Stimulated activated CD4-positive, alpha-beta T cell treated with anti-CD3 and anti-CD28 coated beads, Interleukin-2, amount 100 ng/mL, for 24 hours (primary cell): ENCODE measurements around the gene TGFBRAP1.

Experiments used
- DNase-seq, 2 donors: peaks; one replicate each; pipeline ENCODE4 v3.0.0-alpha.2; 2020

Gene TGFBRAP1

DNA sequence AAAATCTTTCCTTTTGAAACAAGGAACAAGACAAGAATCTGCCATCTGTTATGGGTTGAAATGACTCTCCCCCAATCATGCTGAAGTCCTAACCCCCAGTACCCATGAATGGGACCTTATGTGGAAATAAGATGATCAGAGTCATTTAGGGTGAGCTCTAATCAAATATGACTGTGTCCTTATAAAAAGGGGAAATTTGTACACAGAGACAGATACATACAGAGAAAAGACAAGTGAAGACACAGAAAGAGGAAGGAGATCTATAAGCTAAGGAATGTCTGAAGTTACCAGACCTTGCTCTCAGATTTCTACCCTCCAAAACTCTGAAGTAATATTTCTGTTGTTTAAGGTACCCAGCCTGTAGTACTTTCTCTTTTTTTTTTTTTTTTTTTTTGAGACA, 15.7 kb downstream of the TGFBRAP1 start:
- no peak for DNase-seq

DNA sequence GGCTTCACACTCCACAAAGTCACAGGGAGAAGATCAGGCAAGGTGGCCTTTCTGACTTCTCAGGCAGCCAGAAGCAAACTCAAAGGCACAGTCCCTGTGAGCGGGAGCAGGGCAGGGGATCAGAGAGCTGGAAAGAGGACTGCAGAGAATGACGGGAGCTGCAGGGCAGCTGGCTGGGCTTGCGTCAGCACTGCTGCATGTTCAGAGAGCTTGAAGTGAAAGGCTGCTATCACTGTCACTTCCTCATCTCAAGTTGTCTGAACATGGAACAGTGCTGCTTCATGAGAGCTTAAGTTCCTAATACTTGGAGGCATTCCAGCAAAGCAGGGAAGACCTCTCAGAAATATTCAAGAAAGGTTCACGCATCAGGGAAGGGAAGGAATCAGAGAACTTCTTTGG, 20.4 kb downstream of the TGFBRAP1 start:
- DNase-seq: no peak

DNA sequence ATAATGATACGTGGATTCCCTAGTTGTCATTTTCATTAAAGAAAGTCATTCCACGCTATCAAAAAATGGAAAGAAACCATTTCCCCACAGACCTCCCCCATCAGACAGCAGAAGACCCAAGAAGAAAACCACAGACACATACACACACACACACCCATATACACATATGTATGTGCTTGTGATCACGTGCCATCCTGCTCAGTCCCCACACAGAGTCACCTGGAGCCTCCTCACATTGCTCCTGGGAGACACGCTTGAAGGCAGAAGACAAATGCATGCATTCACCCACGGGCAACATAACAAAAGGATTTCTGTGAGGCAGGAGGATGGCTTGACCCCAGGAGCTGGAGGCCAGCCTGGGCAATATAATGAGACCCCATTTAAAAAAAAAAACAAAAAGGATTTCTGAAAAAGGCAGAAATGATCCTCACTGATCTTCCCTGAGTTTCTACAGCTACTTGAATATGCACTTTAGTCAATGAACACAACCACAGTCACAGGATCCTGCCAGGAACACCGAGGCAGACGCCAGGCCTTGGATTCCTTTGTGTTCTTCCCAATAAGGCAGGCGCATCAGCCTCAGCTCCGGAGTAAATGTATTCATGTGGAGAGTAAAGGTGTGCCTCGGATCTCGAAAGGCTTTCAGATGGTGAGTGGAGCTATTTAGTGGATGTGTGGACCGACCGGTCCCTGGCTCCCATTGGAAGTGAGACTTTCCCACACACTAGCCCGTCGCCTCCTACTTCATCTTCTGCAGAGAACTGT, 21.0 kb downstream of the TGFBRAP1 start:
- DNase-seq: no peak

DNA sequence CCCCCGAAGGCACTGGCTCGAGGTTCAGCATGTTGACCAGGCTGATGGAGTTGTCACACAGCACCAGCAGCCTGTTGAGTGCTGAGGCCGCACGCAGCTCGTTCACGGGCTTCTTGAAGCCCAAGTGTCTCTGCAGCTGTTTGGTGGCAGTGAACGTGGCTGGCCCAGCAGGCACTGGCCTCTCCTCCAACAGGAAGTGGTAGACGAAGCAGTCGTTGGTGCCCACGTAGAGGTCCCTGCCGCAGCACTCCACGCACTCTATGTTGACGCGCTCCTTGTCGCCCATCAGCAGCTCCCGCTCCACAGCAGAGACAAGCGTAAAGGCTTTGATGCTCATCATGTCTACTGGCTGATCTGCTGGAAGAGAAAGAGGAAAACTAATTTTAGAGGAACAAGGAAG, 21.6 kb downstream of the TGFBRAP1 start:
- DNase-seq: no peak

GRCh38 chr2:105307550-105307949, 22.0 kb downstream of the TGFBRAP1 start:
- DNase-seq: no peak

DNA sequence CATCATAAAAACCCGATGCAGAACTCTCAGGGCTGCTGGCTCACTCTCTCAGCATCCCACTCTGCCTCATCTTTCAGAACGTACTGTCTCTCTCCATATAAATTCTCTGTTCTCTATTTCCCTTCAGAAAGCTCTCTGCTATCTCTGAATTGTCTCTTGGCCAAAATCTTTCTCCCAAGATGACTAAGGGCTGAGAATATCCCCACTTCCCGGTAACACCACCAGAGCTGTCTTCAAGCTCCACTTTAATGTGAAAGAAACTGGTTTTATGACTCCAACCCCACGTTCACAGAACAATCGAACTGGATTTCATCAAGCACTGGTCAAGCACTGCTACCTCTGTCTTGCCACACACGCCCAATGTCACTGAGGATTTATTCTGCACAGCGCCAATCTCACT, 22.4 kb downstream of the TGFBRAP1 start:
- no peak for DNase-seq

GRCh38 chr2:105301646-105302045, 27.9 kb downstream of the TGFBRAP1 start:
- DNase-seq: no peak

- DNase-seq: no peak
Observed at GRCh38 chr2:105299290-105299689, 30.2 kb downstream of the TGFBRAP1 start.

DNA sequence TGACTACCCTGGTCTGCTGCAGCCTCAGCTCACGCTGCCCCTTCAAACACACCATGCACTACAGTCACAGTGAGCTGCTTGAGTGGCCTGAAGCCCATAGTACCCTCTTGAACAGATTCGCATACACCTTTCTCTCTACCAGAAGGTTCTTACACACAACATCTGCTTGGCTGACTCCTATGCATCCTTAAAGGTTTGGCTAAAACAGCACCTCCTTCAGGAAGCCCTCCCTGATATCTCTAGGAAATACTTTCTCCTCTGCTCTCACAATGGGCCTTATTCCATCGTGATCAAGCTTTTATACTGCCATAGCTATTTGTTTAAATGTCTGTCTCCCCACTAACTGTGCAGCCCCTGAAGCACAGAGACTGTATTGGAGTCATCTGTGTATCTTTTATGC, 31.5 kb downstream of the TGFBRAP1 start:
- no peak for DNase-seq

DNA sequence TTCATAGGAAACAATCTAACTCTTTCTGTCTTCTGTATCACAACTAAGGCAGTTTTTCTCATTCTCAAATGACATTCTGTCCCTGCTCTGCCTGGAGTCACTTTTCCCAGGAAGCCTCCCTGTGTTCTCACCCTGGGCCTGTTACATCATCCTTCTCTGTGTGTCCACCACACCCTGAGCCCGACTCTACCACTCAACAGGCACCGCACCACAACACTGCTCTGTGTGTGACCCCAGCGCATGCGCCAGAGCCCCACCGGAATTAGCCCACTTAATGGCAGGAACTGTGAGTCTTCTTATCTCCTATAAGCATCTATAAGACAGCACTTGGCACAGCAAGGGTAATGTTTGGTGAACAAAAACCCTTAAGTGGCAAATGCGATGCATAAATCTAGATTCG, 32.3 kb downstream of the TGFBRAP1 start:
- DNase-seq: no peak

GRCh38 chr2:105296017-105296611, 33.4 kb downstream of the TGFBRAP1 start:
- no peak for DNase-seq

DNA sequence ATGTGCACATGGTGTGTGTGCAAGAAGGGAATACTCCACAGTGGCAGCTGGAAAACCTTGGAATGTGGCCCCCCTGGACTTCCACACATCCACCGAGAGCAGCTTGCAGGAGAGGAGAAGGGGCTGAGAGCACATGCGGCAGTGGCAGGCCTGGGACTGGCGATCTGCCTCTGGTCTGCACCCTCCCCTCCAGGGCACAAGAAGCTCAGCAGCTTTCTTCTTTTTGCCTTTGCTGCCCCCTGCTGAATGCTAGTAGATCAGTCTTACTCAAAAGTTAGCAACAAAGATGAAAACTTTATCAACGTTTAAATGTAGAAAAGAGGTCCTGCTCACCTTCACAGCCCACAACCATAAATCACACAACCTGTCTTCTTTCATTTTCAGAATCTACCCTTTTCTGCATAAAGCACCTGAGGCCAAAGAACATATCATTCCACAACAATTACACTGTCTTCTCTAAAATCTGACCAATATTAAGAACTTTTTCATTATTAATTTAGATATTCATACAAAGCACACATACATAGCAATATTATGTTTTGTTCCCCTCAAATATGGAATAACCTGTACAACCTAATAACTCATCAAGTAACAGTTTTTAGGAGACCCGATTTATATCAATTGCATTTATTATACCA, 34.6 kb downstream of the TGFBRAP1 start:
- DNase-seq: peak; percentile 13 to 28

- DNase-seq: no peak
Observed at GRCh38 chr2:105294046-105294445, 35.5 kb downstream of the TGFBRAP1 start.

GRCh38 chr2:105291981-105292380, 37.6 kb downstream of the TGFBRAP1 start:
- no peak for DNase-seq

DNA sequence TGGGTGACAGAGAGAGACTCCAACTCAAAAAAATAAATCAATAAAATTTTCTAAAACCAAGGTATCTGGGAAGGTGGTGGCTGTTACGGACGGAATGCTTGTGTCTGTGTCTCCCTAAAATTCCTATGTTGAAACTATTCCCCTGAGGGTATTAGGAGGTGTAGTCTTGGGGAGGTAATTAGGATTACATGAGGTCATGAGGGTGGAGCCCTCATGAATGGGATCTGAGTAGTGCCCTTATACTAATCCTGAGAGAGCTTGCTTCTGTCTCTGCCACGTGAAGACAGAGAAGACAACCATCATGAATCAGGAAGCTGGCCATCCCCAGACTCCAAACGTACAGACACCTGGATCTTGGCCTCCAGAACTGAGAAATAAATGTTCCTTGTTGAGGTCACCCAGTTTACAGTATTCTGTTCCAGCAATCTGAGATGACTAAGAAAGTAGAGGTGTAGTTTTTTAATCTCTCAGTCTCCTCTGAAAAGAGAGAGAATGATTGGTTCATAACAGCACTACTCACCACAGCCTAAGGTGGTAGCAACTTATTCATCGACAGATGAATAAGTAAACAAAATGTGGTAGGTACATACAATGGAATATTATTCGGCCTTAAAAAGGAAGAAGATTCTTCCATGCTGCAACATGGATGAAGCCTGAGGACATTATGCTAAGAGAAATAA, 38.4 kb downstream of the TGFBRAP1 start:
- no peak for DNase-seq

- no peak for DNase-seq
Observed at GRCh38 chr2:105288133-105288532, 41.4 kb downstream of the TGFBRAP1 start.

- DNase-seq: peak; percentile 26 to 38
Observed at GRCh38 chr2:105287692-105288091, 41.8 kb downstream of the TGFBRAP1 start.

- no peak for DNase-seq
Observed at GRCh38 chr2:105283532-105283931, 46.0 kb downstream of the TGFBRAP1 start.

DNA sequence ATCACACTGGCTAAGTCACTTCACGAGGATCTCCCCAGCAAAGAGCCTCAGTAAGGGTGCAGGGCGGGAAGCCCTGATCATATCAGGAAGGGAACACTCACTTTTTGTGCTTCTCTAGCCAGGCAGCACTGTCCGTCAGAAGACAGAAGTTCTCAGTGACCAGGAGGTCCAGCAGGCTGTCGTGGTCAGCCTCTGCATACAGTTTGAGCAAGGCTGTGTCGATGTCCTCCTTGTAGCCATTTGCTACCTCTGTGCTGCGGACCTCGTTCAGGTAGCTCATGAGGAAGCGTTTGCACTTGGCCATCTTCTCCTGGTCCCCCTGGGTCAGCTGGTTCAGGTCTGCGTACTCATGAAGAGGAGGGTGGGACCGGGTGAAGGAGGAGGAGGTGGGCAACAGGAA, 49.3 kb downstream of the TGFBRAP1 start:
- no peak for DNase-seq

- DNase-seq: no peak
Observed at GRCh38 chr2:105279126-105279525, 50.4 kb downstream of the TGFBRAP1 start.

DNA sequence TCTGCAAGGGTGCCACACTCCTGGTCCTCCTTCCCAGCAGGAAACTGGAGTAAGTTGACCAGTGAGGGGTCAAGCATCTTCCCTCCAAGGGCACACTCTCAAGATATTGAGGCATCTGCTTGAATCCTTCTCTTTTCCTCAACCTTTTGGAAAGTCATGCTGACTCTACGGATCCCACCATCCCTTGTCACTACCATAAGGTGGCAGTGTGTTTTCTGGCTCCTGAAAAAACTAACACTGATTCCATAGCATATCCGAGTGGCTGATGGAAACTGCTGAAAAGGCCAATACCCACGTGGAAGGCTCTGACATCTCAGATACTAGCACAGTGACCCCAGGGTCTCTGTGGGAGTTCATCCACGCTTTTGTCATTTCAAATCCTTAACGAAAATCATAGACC, 50.9 kb downstream of the TGFBRAP1 start:
- DNase-seq: no peak

DNA sequence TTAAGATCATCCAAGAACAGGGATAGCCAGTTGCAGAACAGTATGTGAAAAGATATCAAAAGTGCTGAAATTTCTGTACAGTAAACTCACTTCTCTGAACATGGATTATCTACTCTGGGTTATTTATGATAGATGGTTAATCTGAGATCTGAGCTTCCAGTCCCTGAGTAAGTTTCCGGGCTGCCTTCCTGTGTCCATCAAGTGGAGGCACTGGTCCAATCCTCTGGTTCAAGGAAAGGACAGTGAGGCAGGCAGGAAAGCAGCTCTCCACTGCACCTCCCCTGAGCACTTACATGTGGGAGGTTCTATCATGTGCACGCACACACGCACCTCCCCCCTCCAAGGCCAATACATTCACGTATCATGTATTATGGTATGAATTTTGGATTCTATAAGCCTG, 55.5 kb downstream of the TGFBRAP1 start:
- no peak for DNase-seq

DNA sequence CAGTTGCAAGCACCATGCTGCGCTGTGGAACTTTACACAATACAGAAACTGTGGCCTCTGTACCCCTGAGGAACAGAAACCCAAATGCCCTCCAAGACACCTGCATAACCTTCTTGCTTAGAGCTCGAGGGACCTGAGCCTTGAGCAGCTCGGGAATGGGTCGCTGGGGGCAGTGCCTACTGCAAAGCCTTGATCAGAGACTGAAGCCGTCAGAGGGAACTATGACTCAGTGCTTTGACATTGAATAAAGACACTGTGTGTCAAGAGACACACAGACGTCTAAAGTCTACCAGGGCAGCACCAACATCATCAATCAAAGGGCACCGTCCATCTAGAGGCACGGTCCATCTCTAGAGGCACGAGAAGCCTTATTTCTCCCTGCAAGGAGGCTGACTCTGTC, 57.4 kb downstream of the TGFBRAP1 start:
- DNase-seq: no peak
